T-cell (primary cell): ENCODE results near the gene ACAP3. TPM values are rescaled to one million over a fixed set of nuclear protein-coding genes. Genes with fewer than 3 reads are reported as not detected.

Experiments
- ATAC-seq, 4 experiments: fragments of 200-7000 bp in 3 of 4; fragments of 150-1000 bp in 1 of 4; cut with Tn5 transposase; replicated peaks in 1 of 4; 1 replicate in 3 of 4; 2 replicates in 1 of 4; pipeline ENCODE4 v1.10.0; 2021; ENCODE audit warnings: moderate library complexity in 3 of 4, mild to moderate bottlenecking in 2 of 4, moderate number of reproducible peaks in 1 of 4
- CTCF ChIA-PET, 2 donors: fragments of 300-600 bp; sonication (Branson Sonifier 250); formaldehyde crosslinking; loops; one replicate each; lab custom pipeline; 2022; ENCODE audit warnings: antibody characterized with exemption in 2 of 2; lab: Charles Lee
- POLR2A ChIA-PET, 2 donors: fragments of 300-600 bp; sonication (Branson Sonifier 250); formaldehyde crosslinking; loops; one replicate each; lab custom pipeline; 2022; ENCODE audit warnings: antibody characterized with exemption in 2 of 2; lab: Charles Lee
- DNase-seq, 35 experiments: peaks; one replicate each; pipeline versions ENCODE4 v3.0.0 to v3.0.0-alpha.2; 2013 to 2023
- H3K27ac ChIP-seq: one replicate; pipeline ENCODE4 v1.5.1; 2013; ENCODE audit warnings: low read length
- H3K27me3 ChIP-seq, 2 experiments: replicated peaks in 1 of 2; 1 replicate in 1 of 2; 2 replicates in 1 of 2; pipeline versions ENCODE4 v1.6.1 to v1.7.0; 2013; ENCODE audit warnings: low read length in 1 of 2, mixed read lengths in 1 of 2; ENCODE audit not compliant: control insufficient read depth in 2 of 2, insufficient read depth in 2 of 2; ENCODE audit errors: extremely low read depth in 1 of 2
- H3K36me3 ChIP-seq, 2 donors: 1 replicate in 1 of 2; 2 replicates in 1 of 2; pipeline versions ENCODE4 v1.6.1 to v1.7.0; 2013; ENCODE audit warnings: low read length in 1 of 2; ENCODE audit not compliant: control insufficient read depth in 2 of 2, insufficient read depth in 1 of 2; ENCODE audit errors: extremely low read depth in 1 of 2
- H3K4me1 ChIP-seq, 2 experiments: 1 replicate in 1 of 2; 2 replicates in 1 of 2; pipeline versions ENCODE4 v1.6.1 to v1.7.0; 2013; ENCODE audit warnings: low read length in 2 of 2, mixed read lengths in 1 of 2; ENCODE audit not compliant: insufficient read depth in 2 of 2, control insufficient read depth in 1 of 2; ENCODE audit errors: extremely low read depth in 1 of 2
- H3K4me3 ChIP-seq, 2 donors: 1 replicate in 1 of 2; 2 replicates in 1 of 2; pipeline versions ENCODE4 v1.5.1 to v1.7.0; 2013; ENCODE audit warnings: mild to moderate bottlenecking in 2 of 2, low read length in 1 of 2, moderate library complexity in 1 of 2; ENCODE audit not compliant: control insufficient read depth in 1 of 2; ENCODE audit errors: extremely low read depth in 1 of 2
- H3K9me3 ChIP-seq: 2 replicates; pipeline ENCODE4 v1.7.0; 2013
- H3K27ac Mint-ChIP-seq, 2 donors: one replicate each; pipeline ENCODE4 v1.8.0; 2020 to 2021; ENCODE audit warnings: mild to moderate bottlenecking in 2 of 2, mixed read lengths in 2 of 2
- H3K27me3 Mint-ChIP-seq, 2 donors: one replicate each; pipeline ENCODE4 v1.8.0; 2021 to 2022; ENCODE audit warnings: mixed read lengths in 2 of 2
- H3K36me3 Mint-ChIP-seq: one replicate; pipeline ENCODE4 v1.8.0; 2021; ENCODE audit warnings: mixed read lengths
- H3K4me1 Mint-ChIP-seq, 3 donors: one replicate each; pipeline ENCODE4 v1.8.0; 2020 to 2022; ENCODE audit warnings: mixed read lengths in 3 of 3, mild to moderate bottlenecking in 1 of 3
- H3K4me3 Mint-ChIP-seq, 3 donors: one replicate each; pipeline ENCODE4 v1.8.0; 2020 to 2022; ENCODE audit warnings: mild to moderate bottlenecking in 3 of 3, mixed read lengths in 3 of 3, moderate library complexity in 3 of 3
- H3K9me3 Mint-ChIP-seq, 3 donors: one replicate each; pipeline ENCODE4 v1.8.0; 2020 to 2022; ENCODE audit warnings: mixed read lengths in 3 of 3
- WGBS: methylation state at CpG from one replicate; pipeline ENCODE4 v1.1.5; 2013; ENCODE audit warnings: missing lambda C conversion rate; ENCODE audit not compliant: insufficient coverage; 5-methylcytosine and 5-hydroxymethylcytosine counted together
- total RNA-seq, 35 experiments: library from RNA in 6 of 35; stranded (reverse) in 6 of 35; fragments of 120-200 nt in 1 of 35; gene quantifications; one replicate each; pipeline versions ENCODE4 v1.2.1 to v1.2.4 and lab custom pipeline; 2013 to 2026

Gene ACAP3
- total RNA-seq, 5 donors from 2014 or later (not counting 1 experiment from before 2014, with no cell fraction given): 63.0 to 107 (median 99.8) TPM

- Mint-ChIP-seq H3K4me1 (peaks cover 21 to 29% (median 26%) of the 10 kb centered on the region in 3 donors), H3K27ac (peak overlapping the region in 1 of 2 donors; percentile 85), H3K27me3 (no peaks in the 10 kb centered on the region), H3K4me3 (peak overlapping the region; percentile 75 to 83 (median 78)), H3K9me3 (no peaks in the 10 kb centered on the region), H3K36me3 (peaks cover 3% of the 10 kb centered on the region)
- ChIA-PET POLR2A (no interaction called here), CTCF (no interaction called here)
- peaks cover 14 to 28% of the 10 kb centered on the region in 2 donors for H3K36me3 ChIP-seq
- no peak overlapping the region for H3K27ac ChIP-seq
- H3K4me3 ChIP-seq: peak overlapping the region; percentile 49 to 62
- WGBS: 0% methylated on average over 58 of the region's 66 CpGs
- peaks cover 22 to 49% of the 10 kb centered on the region in 2 experiments for H3K4me1 ChIP-seq
- H3K27me3 ChIP-seq: no peaks in the 10 kb centered on the region
- ATAC-seq: no peak
- no peaks in the 10 kb centered on the region for H3K9me3 ChIP-seq
- peak in 1 of 35 experiments; percentile 28 for DNase-seq
Observed at GRCh38 chr1:1308756-1309250, 1.1 kb upstream of the ACAP3 start.

GRCh38 chr1:1307261-1307922, 338 bp downstream of the ACAP3 start:
- Mint-ChIP-seq H3K27me3 (no peaks in the 10 kb centered on the region), H3K36me3 (no peaks in the 10 kb centered on the region), H3K4me1 (peaks cover 21 to 31% (median 24%) of the 10 kb centered on the region in 3 donors), H3K9me3 (no peaks in the 10 kb centered on the region), H3K27ac (peak overlapping the region; percentile 69 to 78), H3K4me3 (peak overlapping the region; percentile 80 to 88 (median 86))
- Histone ChIP-seq H3K4me3 (peak overlapping the region; percentile 64 to 69), H3K9me3 (no peaks in the 10 kb centered on the region), H3K4me1 (peaks cover 22 to 50% of the 10 kb centered on the region in 2 experiments), H3K27ac (no peak overlapping the region), H3K36me3 (peaks cover 5 to 14% of the 10 kb centered on the region in 2 donors), H3K27me3 (no peaks in the 10 kb centered on the region)
- POLR2A ChIA-PET: no interaction called here
- 2% methylated on average over 81 of the region's 83 CpGs for WGBS
- CTCF ChIA-PET: no interaction called here
- DNase-seq (peak in 1 of 35 experiments; percentile 32), ATAC-seq (no peak)

- H3K9me3 Mint-ChIP-seq: no peaks in the 10 kb centered on the region
- Histone ChIP-seq H3K4me3 (peak overlapping the region; percentile 64 to 69), H3K4me1 (peaks cover 22 to 50% of the 10 kb centered on the region in 2 experiments), H3K27ac (no peak overlapping the region), H3K36me3 (peaks cover 2 to 9% of the 10 kb centered on the region in 2 donors), H3K9me3 (no peaks in the 10 kb centered on the region), H3K27me3 (no peaks in the 10 kb centered on the region)
- CTCF ChIA-PET: no interaction called here
- POLR2A ChIA-PET: no interaction called here
- no peaks in the 10 kb centered on the region for H3K36me3 Mint-ChIP-seq
- ATAC-seq: no peak
- H3K4me3 Mint-ChIP-seq: peak overlapping the region; percentile 80 to 88 (median 86)
- 69% methylated on average over 25 of the region's 27 CpGs for WGBS
- H3K27ac Mint-ChIP-seq: peak overlapping the region; percentile 69 to 78
- peak in 1 of 35 experiments; percentile 34 for DNase-seq
- H3K27me3 Mint-ChIP-seq: no peaks in the 10 kb centered on the region
- H3K4me1 Mint-ChIP-seq: peaks cover 21 to 31% (median 24%) of the 10 kb centered on the region in 3 donors
Observed at GRCh38 chr1:1306661-1307260, 969 bp downstream of the ACAP3 start.

GRCh38 chr1:1306070-1306660, 1.6 kb downstream of the ACAP3 start:
- ATAC-seq (no peak), DNase-seq (peak in 1 of 35 experiments; percentile 32)
- Mint-ChIP-seq H3K27me3 (no peaks in the 10 kb centered on the region), H3K9me3 (no peaks in the 10 kb centered on the region), H3K36me3 (no peaks in the 10 kb centered on the region), H3K4me1 (peaks cover 21 to 31% (median 24%) of the 10 kb centered on the region in 3 donors), H3K4me3 (peak overlapping the region; percentile 80 to 88 (median 86)), H3K27ac (peak overlapping the region; percentile 69 to 78)
- Histone ChIP-seq H3K9me3 (no peaks in the 10 kb centered on the region), H3K27me3 (no peaks in the 10 kb centered on the region), H3K36me3 (peaks cover 2 to 3% of the 10 kb centered on the region in 2 donors), H3K4me3 (peak overlapping the region; percentile 64 to 69), H3K4me1 (peaks cover 22 to 50% of the 10 kb centered on the region in 2 experiments), H3K27ac (peak overlapping the region; percentile 47)
- CTCF ChIA-PET: no interaction called here
- 69% methylated on average over 8 of the region's 11 CpGs for WGBS
- POLR2A ChIA-PET: no interaction called here

GRCh38 chr1:1305300-1306069, 2.2 kb downstream of the ACAP3 start:
- Mint-ChIP-seq H3K36me3 (no peaks in the 10 kb centered on the region), H3K9me3 (no peaks in the 10 kb centered on the region), H3K4me1 (peaks cover 21 to 29% (median 24%) of the 10 kb centered on the region in 3 donors), H3K27me3 (no peaks in the 10 kb centered on the region), H3K27ac (peak overlapping the region; percentile 69 to 78), H3K4me3 (peak overlapping the region; percentile 80 to 88 (median 86))
- peak overlapping the region; percentile 47 for H3K27ac ChIP-seq
- H3K4me1 ChIP-seq: peaks cover 22 to 50% of the 10 kb centered on the region in 2 experiments
- ATAC-seq: peak; percentile 24 to 54 (median 46)
- CTCF ChIA-PET: interaction anchor here in 1 of 2 donors (1.0 kb wide), 1 partner anchor 66 kb away, joined by 3 read pairs; no protein-coding TSS in a partner anchor
- H3K9me3 ChIP-seq: no peaks in the 10 kb centered on the region
- peak; percentile 32 to 81 (median 59) for DNase-seq
- POLR2A ChIA-PET: no interaction called here
- H3K27me3 ChIP-seq: no peaks in the 10 kb centered on the region
- peak overlapping the region; percentile 64 to 69 for H3K4me3 ChIP-seq
- peaks cover 0 to 2% of the 10 kb centered on the region in 2 donors for H3K36me3 ChIP-seq
- WGBS: 30% methylated on average over 24 of the region's 25 CpGs
